Gastrocnemius medialis (tissue), 4 donors: ENCODE measurements around the gene OIT3.

ENCODE experiments used
- POLR2A ChIP-seq, 2 donors: fragments of 450-650 bp; IDR thresholded peaks; one replicate each; pipeline ENCODE4 v1.6.1; 2017; ENCODE audit warnings: antibody characterized with exemption in 2 of 2, mild to moderate bottlenecking in 2 of 2, moderate library complexity in 2 of 2
- TF ChIP-seq, protein P1 (sequence below), 5 experiments: fragments of 450-650 bp in 3 of 5; fragments of 200-600 bp in 2 of 5; sonication (generic) in 2 of 5; IDR thresholded peaks in 4 of 5; conservative IDR thresholded peaks in 1 of 5; 1 replicate in 4 of 5; 2 replicates in 1 of 5; pipeline ENCODE4 v1.5.1; 2016 to 2019; ENCODE audit warnings: antibody characterized with exemption in 5 of 5, mild to moderate bottlenecking in 3 of 5, moderate library complexity in 3 of 5

DNA sequence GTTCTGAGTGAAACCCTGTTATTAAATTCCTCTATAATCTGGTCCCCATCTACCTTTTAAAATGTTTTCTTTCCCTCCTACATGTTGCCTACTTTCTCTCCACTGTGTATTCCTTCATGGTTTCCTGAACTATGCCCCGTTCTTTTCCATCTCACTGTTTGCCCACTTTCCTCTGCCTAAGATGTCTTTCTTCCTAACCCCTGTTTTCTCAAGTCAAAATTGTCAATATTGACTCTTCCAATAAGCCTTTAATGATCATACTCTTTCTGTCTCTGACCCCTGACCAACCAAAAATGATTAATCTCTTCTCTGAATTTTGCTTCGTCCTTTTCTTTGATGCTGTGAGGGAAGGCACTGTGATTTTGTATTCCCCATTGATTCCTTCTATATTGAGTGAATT is 30.6 kb upstream of the OIT3 start:
- TF ChIP-seq POLR2A (IDR thresholded peaks at IDR 0.05): no peak
- TF ChIP-seq, protein P1, sequence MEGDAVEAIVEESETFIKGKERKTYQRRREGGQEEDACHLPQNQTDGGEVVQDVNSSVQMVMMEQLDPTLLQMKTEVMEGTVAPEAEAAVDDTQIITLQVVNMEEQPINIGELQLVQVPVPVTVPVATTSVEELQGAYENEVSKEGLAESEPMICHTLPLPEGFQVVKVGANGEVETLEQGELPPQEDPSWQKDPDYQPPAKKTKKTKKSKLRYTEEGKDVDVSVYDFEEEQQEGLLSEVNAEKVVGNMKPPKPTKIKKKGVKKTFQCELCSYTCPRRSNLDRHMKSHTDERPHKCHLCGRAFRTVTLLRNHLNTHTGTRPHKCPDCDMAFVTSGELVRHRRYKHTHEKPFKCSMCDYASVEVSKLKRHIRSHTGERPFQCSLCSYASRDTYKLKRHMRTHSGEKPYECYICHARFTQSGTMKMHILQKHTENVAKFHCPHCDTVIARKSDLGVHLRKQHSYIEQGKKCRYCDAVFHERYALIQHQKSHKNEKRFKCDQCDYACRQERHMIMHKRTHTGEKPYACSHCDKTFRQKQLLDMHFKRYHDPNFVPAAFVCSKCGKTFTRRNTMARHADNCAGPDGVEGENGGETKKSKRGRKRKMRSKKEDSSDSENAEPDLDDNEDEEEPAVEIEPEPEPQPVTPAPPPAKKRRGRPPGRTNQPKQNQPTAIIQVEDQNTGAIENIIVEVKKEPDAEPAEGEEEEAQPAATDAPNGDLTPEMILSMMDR (IDR thresholded peaks at IDR 0.05 in 4 of 5, conservative IDR thresholded peaks at IDR 0.05 in 1 of 5): no peak
